SK-N-MC (cell line): ENCODE measurements around the gene AGBL1.

Experiments used
- EZH2 ChIP-seq: fragments of 200-600 bp; sonication (generic); IDR thresholded peaks from one replicate; pipeline ENCODE4 v1.6.1; 2017; ENCODE audit warnings: antibody characterized with exemption
- FOXP2 ChIP-seq: optimal IDR thresholded peaks from 2 replicates; pipeline ENCODE3; 2011; ENCODE audit warnings: mild to moderate bottlenecking, moderate library complexity; ENCODE audit not compliant: insufficient read depth; ENCODE audit errors: extremely low read length, control extremely low read depth
- POLR2AphosphoS5 ChIP-seq: IDR thresholded peaks from 2 replicates; pipeline ENCODE4 v1.6.1; 2012; ENCODE audit warnings: mild to moderate bottlenecking, low read depth, low read length, borderline replicate concordance

DNA sequence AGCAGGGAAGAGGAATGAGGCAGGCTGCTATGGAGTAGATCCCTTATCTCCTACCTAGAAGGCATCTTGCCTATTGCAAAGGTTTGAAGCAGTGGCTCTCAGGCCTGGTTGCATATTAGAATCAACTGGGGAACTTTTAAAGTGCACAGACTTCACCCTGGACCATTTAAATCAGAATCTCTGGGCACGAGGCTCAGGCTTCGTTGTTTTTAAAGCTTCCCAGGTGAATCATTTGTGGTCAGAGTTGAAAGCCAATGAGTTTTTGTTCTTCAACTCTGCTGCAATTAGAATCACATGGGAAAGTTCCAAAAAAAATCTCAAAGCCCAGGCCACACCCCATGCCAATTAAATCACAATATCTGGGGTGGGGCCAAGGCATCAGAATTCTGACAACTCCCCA, 773.1 kb downstream of the AGBL1 start:
- TF ChIP-seq EZH2 (no peak), POLR2AphosphoS5 (no peak), FOXP2 (no peak)
